ENCODE data around the gene PCTP.

GRCh38 chr17:55731586-55732250 lies 19.1 kb upstream of the PCTP start:
- peak in 1 of 5 experiments; percentile 18 for TF ChIP-seq CTCF (IDR thresholded peaks at IDR 0.05)
- peak; percentile 36 to 88 for TF ChIP-seq EP300 (IDR thresholded peaks at IDR 0.05)
